Amniotic epithelial cell (primary cell): ENCODE results near the gene IL23R.

Experiments
- DNase-seq: peaks from one replicate; pipeline ENCODE4 v3.0.0-alpha.2; 2010; ENCODE audit warnings: low read depth

The IL23R gene

GRCh38 chr1:67300561-67300960 lies 134.3 kb downstream of the IL23R start:
- DNase-seq = peak; percentile 58

GRCh38 chr1:67304023-67304422 lies 137.8 kb downstream of the IL23R start:
- no peak for DNase-seq

- DNase-seq = no peak
Measured at GRCh38 chr1:67306547-67306946, 140.3 kb downstream of the IL23R start.

- DNase-seq = no peak
Measured at GRCh38 chr1:67307251-67308060, 141.2 kb downstream of the IL23R start, which contains the start of gene IL12RB2. Gene IL12RB2, plus strand, starts transcription at chr1:67307873. Its CDS starts 12,496 bp downstream, at chr1:67320369.

- no peak for DNase-seq
Measured at GRCh38 chr1:67308136-67308535, 141.9 kb downstream of the IL23R start.
